GM12878 (cell line): ENCODE results near the gene TBXA2R. TPM values are rescaled to one million over a fixed set of nuclear protein-coding genes. Genes with fewer than 3 reads are reported as not detected.

Experiments used
- ATAC-seq: fragments of 200-7000 bp; cut with Tn5 transposase; 3 replicates; pipeline ENCODE4 v1.9.1; 2020; ENCODE audit warnings: mild to moderate bottlenecking, moderate library complexity
- BruUV-seq: library from RNA; stranded (reverse); fragments of 400-500 nt; replicated peaks from 2 replicates; lab custom pipeline; 2021; lab: Mats Ljungman, UMichigan
- CTCF ChIA-PET: fragments of 300-600 bp; sonication (Branson Sonifier 250); formaldehyde crosslinking; extraction: SDS; loops from one replicate; lab custom pipeline; 2021; ENCODE audit warnings: inconsistent platforms; lab: Yijun Ruan, JAX
- POLR2A ChIA-PET: fragments of 350-600 bp; formaldehyde crosslinking; extraction: SDS; loops from one replicate; lab custom pipeline; 2021; ENCODE audit warnings: inconsistent platforms; lab: Charles Lee
- RAD21 ChIA-PET: fragments of 300-600 bp; sonication (Branson Sonifier 250); formaldehyde crosslinking; loops from one replicate; lab custom pipeline; 2023; ENCODE audit warnings: antibody characterized with exemption; ENCODE audit not compliant: unreplicated experiment; lab: Charles Lee
- SMC1A ChIA-PET: fragments of 300-600 bp; sonication (Branson Sonifier 250); formaldehyde crosslinking; loops from one replicate; lab custom pipeline; 2023; ENCODE audit not compliant: unreplicated experiment, uncharacterized antibody; lab: Charles Lee
- DNase-seq: peaks from one replicate; pipeline ENCODE4 v3.0.0-alpha.2; 2011; ENCODE audit warnings: low read depth, low spot score
- FAIRE-seq: peaks from 3 replicates; lab custom pipeline; 2011; peaks lifted over from hg19 to GRCh38; lab: Jason Lieb, UNC
- H2AFZ ChIP-seq: 2 replicates; pipeline ENCODE4 v1.6.0; 2011; ENCODE audit warnings: low read depth, low read length, control low read depth; ENCODE audit not compliant: control insufficient read depth
- H3K27ac ChIP-seq: 2 replicates; pipeline ENCODE4 v1.5.1; 2011; ENCODE audit warnings: control low read depth; ENCODE audit not compliant: control insufficient read depth, insufficient read depth
- H3K27me3 ChIP-seq, 2 experiments: replicated peaks in 1 of 2; 2 replicates each; pipeline versions ENCODE4 v1.6.0 to v1.6.1; 2011; ENCODE audit warnings: low read length in 1 of 2; ENCODE audit not compliant: control insufficient read depth in 2 of 2, insufficient read depth in 2 of 2
- H3K36me3 ChIP-seq, 2 experiments: 2 replicates each; pipeline ENCODE4 v1.5.1; 2011; ENCODE audit warnings: low read length in 1 of 2; ENCODE audit not compliant: control insufficient read depth in 2 of 2, insufficient read depth in 2 of 2
- H3K4me1 ChIP-seq: 2 replicates; pipeline ENCODE4 v1.6.1; 2011; ENCODE audit warnings: mild to moderate bottlenecking, low read length, moderate library complexity, mixed read lengths; ENCODE audit not compliant: control insufficient read depth, insufficient read depth
- H3K4me2 ChIP-seq: 2 replicates; pipeline ENCODE4 v1.6.0; 2011; ENCODE audit warnings: control low read depth; ENCODE audit not compliant: control insufficient read depth, insufficient read depth
- H3K4me3 ChIP-seq: fragments of 200-600 bp; sonication (generic); 2 replicates; pipeline ENCODE4 v1.5.1; 2016
- H3K79me2 ChIP-seq: 2 replicates; pipeline ENCODE4 v1.6.0; 2011; ENCODE audit warnings: low read length; ENCODE audit not compliant: control insufficient read depth, insufficient read depth
- H3K9ac ChIP-seq: 2 replicates; pipeline ENCODE4 v1.8.0; 2011; ENCODE audit warnings: low read length, control low read depth, mixed read lengths; ENCODE audit not compliant: control insufficient read depth, insufficient read depth
- H3K9me3 ChIP-seq: replicated peaks from 3 replicates; pipeline ENCODE4 v1.5.1; 2011; ENCODE audit warnings: mild to moderate bottlenecking, low read length; ENCODE audit not compliant: control insufficient read depth, insufficient read depth
- H4K20me1 ChIP-seq: 2 replicates; pipeline ENCODE4 v1.6.0; 2011; ENCODE audit not compliant: control insufficient read depth, insufficient read depth
- CBFB ChIP-seq: IDR thresholded peaks from 2 replicates; pipeline ENCODE4 v1.6.1; 2016; ENCODE audit warnings: antibody characterized with exemption, low read depth
- E4F1 ChIP-seq: fragments of 450-650 bp; IDR thresholded peaks from 2 replicates; pipeline ENCODE4 v1.6.1; 2018; ENCODE audit warnings: borderline replicate concordance, mild to moderate bottlenecking; ENCODE audit not compliant: partially characterized antibody
- HSF1 ChIP-seq: fragments of 150-350 bp; IDR thresholded peaks from 2 replicates; pipeline ENCODE4 v1.6.1; 2014; ENCODE audit warnings: mild to moderate bottlenecking, low read depth, low read length
- MTA3 ChIP-seq: IDR thresholded peaks from 2 replicates; pipeline ENCODE4 v1.6.1; 2012; ENCODE audit warnings: low read length, inconsistent platforms, borderline replicate concordance
- NFYA ChIP-seq: IDR thresholded peaks from 2 replicates; pipeline ENCODE4 v1.6.1; 2011; ENCODE audit warnings: low read depth, mild to moderate bottlenecking, low read length, improper control_type of control experiment, borderline replicate concordance
- PAX8 ChIP-seq: fragments of 450-650 bp; IDR thresholded peaks from 2 replicates; pipeline ENCODE4 v1.6.1; 2017; ENCODE audit warnings: mild to moderate bottlenecking, moderate library complexity
- SMARCA5 ChIP-seq: fragments of 450-650 bp; IDR thresholded peaks from 2 replicates; pipeline ENCODE4 v1.6.1; 2017; ENCODE audit warnings: mild to moderate bottlenecking
- SREBF2 ChIP-seq: IDR thresholded peaks from 2 replicates; pipeline ENCODE4 v1.6.1; 2012; ENCODE audit warnings: mild to moderate bottlenecking, low read length
- TCF7 ChIP-seq: IDR thresholded peaks from 2 replicates; pipeline ENCODE4 v1.6.1; 2014; ENCODE audit warnings: antibody characterized with exemption, borderline replicate concordance
- WGBS: methylation state at CpG from one replicate; pipeline ENCODE4 v1.1.6; 2016; ENCODE audit warnings: low lambda C conversion rate; ENCODE audit not compliant: insufficient replicate concordance, insufficient coverage; ENCODE audit errors: missing lambda C conversion rate; 5-methylcytosine and 5-hydroxymethylcytosine counted together
- in situ Hi-C: fragments of 300-500 bp; cut with MboI; formaldehyde crosslinking; loops from 9 replicates; pipeline ENCODE4 v1.14.3; 2018; ENCODE audit warnings: mixed read lengths
- intact Hi-C: fragments of 100-400 bp; cut with micrococcal nuclease; formaldehyde crosslinking; loops from one replicate; pipeline ENCODE4 v1.14.2; 2022; ENCODE audit not compliant: unreplicated experiment
- polyA plus RNA-seq, 11 experiments: library from polyadenylated mRNA; depleted of rRNA in 4 of 11; unstranded in 6 of 11; stranded (reverse) in 5 of 11; fragments of >200 nt; fragmentation: Nextera tagmentation in 4 of 11; fragmentation: Illumina TruSeq in 1 of 11; extraction: Ambion mirVana in 4 of 11; extraction: Trizol in 1 of 11; gene quantifications; 1 replicate in 1 of 11; 2 replicates in 10 of 11; pipeline versions ENCODE4 v1.2.1 to v1.2.3, GENCODE V29; 2011 to 2016; ENCODE audit warnings: inconsistent platforms in 2 of 11, missing spikeins in 2 of 11, low read depth in 1 of 11
- total RNA-seq, 4 experiments: library from RNA; depleted of rRNA in 3 of 4; stranded (reverse); fragments of >200 nt in 3 of 4; fragmentation: Illumina TruSeq in 1 of 4; extraction: Trizol in 1 of 4; gene quantifications; 2 replicates each; pipeline versions ENCODE4 v1.2.1 to v1.2.3, GENCODE V29; 2013 to 2021

TBXA2R gene
- total and polyA plus RNA-seq, 10 of the 15 experiments (the other 5 are each of a cell fraction or from before 2014, with no cell fraction given) = 0.03 TPM; not detected in 8

- TF ChIP-seq E4F1 (no peak), NFYA (no peak), SMARCA5 (no peak), CBFB (no peak)
These were observed 15.5 kb upstream of the TBXA2R start (continued) for GRCh38 chr19:3622224-3622623.

GRCh38 chr19:3621689-3622088, 15.0 kb upstream of the TBXA2R start:
- Histone ChIP-seq H3K79me2 (peaks cover 21% of the 10 kb centered on the region), H3K36me3 (peaks cover 0 to 11% of the 10 kb centered on the region in 2 experiments; a peak in 3 of 4 replicates), H3K9me3 (no peaks in the 10 kb centered on the region), H3K27me3 (no peaks in the 10 kb centered on the region), H2AFZ (no peak overlapping the region), H4K20me1 (no peaks in the 10 kb centered on the region), H3K4me1 (peaks cover 3% of the 10 kb centered on the region; the same call in 1 of the 2 replicates), H3K4me2 (no peak overlapping the region), H3K27ac (no peak overlapping the region), H3K4me3 (no peak overlapping the region), H3K9ac (no peak overlapping the region)
- RAD21 ChIA-PET = no interaction called here
- FAIRE-seq = no peak
- intact Hi-C loops (no loop called here), in situ Hi-C loops (no loop called here)
- no peak for DNase-seq
- 96% methylated on average over 15 of the region's 15 CpGs for WGBS
- SMC1A ChIA-PET = no interaction called here
- POLR2A ChIA-PET = no interaction called here
- BruUV-seq = no TSS peak
- ATAC-seq = no peak
- no peak for TF ChIP-seq SREBF2
- no peak for TF ChIP-seq PAX8
- no peak for TF ChIP-seq MTA3
- TF ChIP-seq HSF1 = no peak
- TF ChIP-seq TCF7 = no peak
- CTCF ChIA-PET = interaction anchor here (0.6 to 0.8 kb wide), 2 partner anchors 36 to 37 kb away, joined by 3 read pairs; partner anchors contain the start of gene GIPC3
